GM12892 (cell line): ENCODE measurements around the gene PCCB.

Experiments
- POLR2A ChIP-seq: IDR thresholded peaks from 2 replicates; pipeline ENCODE4 v1.6.1; 2011; ENCODE audit warnings: low read depth, low read length, control low read depth
- POLR2AphosphoS5 ChIP-seq: IDR thresholded peaks from 2 replicates; pipeline ENCODE4 v1.6.1; 2011; ENCODE audit warnings: low read depth, low read length, control low read depth
- TAF1 ChIP-seq: IDR thresholded peaks from 2 replicates; pipeline ENCODE4 v1.6.1; 2011; ENCODE audit warnings: low read depth, mild to moderate bottlenecking, control low read depth, low read length, borderline replicate concordance

DNA sequence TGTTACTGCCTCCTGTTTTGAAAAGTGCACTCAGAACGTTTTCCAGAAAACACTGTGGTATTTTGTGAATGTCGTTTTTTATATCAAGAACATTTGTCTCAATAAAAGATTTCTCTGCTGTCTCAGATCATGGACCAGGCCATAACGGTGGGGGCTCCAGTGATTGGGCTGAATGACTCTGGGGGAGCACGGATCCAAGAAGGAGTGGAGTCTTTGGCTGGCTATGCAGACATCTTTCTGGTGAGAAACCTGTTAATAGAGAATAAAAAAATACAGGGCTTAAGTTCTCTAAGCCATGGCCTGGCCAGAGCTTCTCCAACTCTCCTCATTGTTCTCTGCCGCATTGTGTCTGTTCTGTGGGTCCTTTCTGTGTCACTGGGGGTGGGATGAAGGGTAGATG is 11.7 kb downstream of the PCCB start:
- no peak for TF ChIP-seq TAF1
- TF ChIP-seq POLR2A = no peak
- TF ChIP-seq POLR2AphosphoS5 = no peak
